C4-2B (cell line): Measurements from ENCODE around the gene C20orf173.

Experiments used
- CTCF ChIP-seq: fragments of 450-650 bp; conservative IDR thresholded peaks from 2 replicates; pipeline ENCODE4 v1.5.1; 2017; ENCODE audit warnings: mild to moderate bottlenecking
- ZFX ChIP-seq: fragments of 450-650 bp; IDR thresholded peaks from 2 replicates; pipeline ENCODE4 v1.6.1; 2017

- TF ChIP-seq CTCF (no peak), ZFX (no peak)
Measured at GRCh38 chr20:35490736-35491181, 38.7 kb downstream of the C20orf173 start.
